HT-29 (cell line): Measurements from ENCODE around the gene NGRN. TPM values are rescaled to one million over a fixed set of nuclear protein-coding genes. Genes with fewer than 3 reads are reported as not detected.

Source experiments
- DNase-seq: peaks from one replicate; pipeline ENCODE4 v3.0.0-alpha.2; 2015; ENCODE audit warnings: low spot score
- total RNA-seq: library from RNA; depleted of rRNA; stranded (reverse); fragments of >200 nt; shearing (Covaris generic); gene quantifications from 2 replicates; pipeline ENCODE4 v1.2.3, GENCODE V29; 2014; rRNA removed

The NGRN gene
- 129 and 136 TPM in 2 replicates for total RNA-seq

- peak; percentile 95 for DNase-seq
Observed at GRCh38 chr15:90265271-90266060, at the start of gene NGRN. TSS of gene NGRN (plus strand) at chr15:90265672. CDS start at chr15:90265713, 41 bp downstream.

- DNase-seq = no peak
Observed at GRCh38 chr15:90217671-90218394, 47.6 kb upstream of the NGRN start.

GRCh38 chr15:90219421-90220141 lies 45.9 kb upstream of the NGRN start:
- peak; percentile 48 for DNase-seq

- peak; percentile 86 for DNase-seq
Observed at GRCh38 chr15:90221246-90221900, 44.1 kb upstream of the NGRN start.

- no peak for DNase-seq
Observed at GRCh38 chr15:90222547-90222946, 42.9 kb upstream of the NGRN start.

- DNase-seq = no peak
Observed at GRCh38 chr15:90223441-90224165, 41.9 kb upstream of the NGRN start.

- DNase-seq = no peak
Observed at GRCh38 chr15:90225047-90225446, 40.4 kb upstream of the NGRN start.

- no peak for DNase-seq
Observed at GRCh38 chr15:90225504-90226234, 39.8 kb upstream of the NGRN start.

- DNase-seq = no peak
Observed at GRCh38 chr15:90227336-90227735, 38.1 kb upstream of the NGRN start.

- DNase-seq = no peak
Observed at GRCh38 chr15:90227816-90228772, 37.4 kb upstream of the NGRN start.

- DNase-seq = no peak
Observed at GRCh38 chr15:90228960-90229359, 36.5 kb upstream of the NGRN start.

GRCh38 chr15:90230071-90230494 lies 35.4 kb upstream of the NGRN start:
- DNase-seq = peak; percentile 54

- no peak for DNase-seq
Observed at GRCh38 chr15:90230610-90231009, 34.9 kb upstream of the NGRN start.

- DNase-seq = no peak
Observed at GRCh38 chr15:90231028-90232017, 34.1 kb upstream of the NGRN start.

GRCh38 chr15:90232196-90232595 lies 33.3 kb upstream of the NGRN start:
- DNase-seq = peak; percentile 33

- DNase-seq = no peak
Observed at GRCh38 chr15:90232941-90233386, 32.5 kb upstream of the NGRN start.

GRCh38 chr15:90233387-90234095 lies 31.9 kb upstream of the NGRN start, which contains the start of gene CIB1:
TSS of gene CIB1 (minus strand) at chr15:90233941. CDS start at chr15:90233885, 56 bp downstream.
- peak; percentile 99 for DNase-seq
